OCI-LY3 (cell line): ENCODE measurements around the gene PLD3.

Experiments used
- H2AFZ ChIP-seq: fragments of 200-600, 300-600 bp; shearing (Covaris generic); 2 replicates; pipeline ENCODE4 v1.6.0; 2014; ENCODE audit warnings: antibody characterized with exemption, low read depth, low read length
- H3K27ac ChIP-seq: fragments of 200-600, 300-600 bp; sonication (generic); 2 replicates; pipeline ENCODE4 v1.5.1; 2014; ENCODE audit warnings: mild to moderate bottlenecking, low read length, moderate library complexity, mixed read lengths
- H3K27me3 ChIP-seq: fragments of 200-600, 300-600 bp; sonication (generic); 2 replicates; pipeline ENCODE4 v1.6.1; 2014; ENCODE audit warnings: low read depth, low read length, mixed read lengths
- H3K36me3 ChIP-seq: fragments of 200-600, 300-600 bp; sonication (generic); replicated peaks from 2 replicates; pipeline ENCODE3; 2014; ENCODE audit warnings: low read depth, low read length, mixed read lengths
- H3K4me1 ChIP-seq: fragments of 300-600, 200-600 bp; sonication (generic); 2 replicates; pipeline ENCODE4 v1.6.1; 2014; ENCODE audit warnings: low read length, mixed read lengths
- H3K4me2 ChIP-seq: fragments of 200-600, 300-600 bp; sonication (generic); 2 replicates; pipeline ENCODE4 v1.6.1; 2014; ENCODE audit warnings: low read length, mixed read lengths
- H3K4me3 ChIP-seq: fragments of 300-600, 200-600 bp; sonication (generic); 2 replicates; pipeline ENCODE4 v1.5.1; 2014; ENCODE audit warnings: antibody characterized with exemption, mild to moderate bottlenecking, low read length, moderate library complexity
- H3K79me2 ChIP-seq: fragments of 300-600, 200-600 bp; shearing (Covaris generic); 2 replicates; pipeline ENCODE4 v1.6.1; 2014; ENCODE audit warnings: mild to moderate bottlenecking, low read length, mixed read lengths
- H3K9ac ChIP-seq: fragments of 300-600, 200-600 bp; shearing (Covaris generic); 2 replicates; pipeline ENCODE4 v1.6.0; 2014; ENCODE audit warnings: mild to moderate bottlenecking, low read length, moderate library complexity
- H3K9me3 ChIP-seq: fragments of 200-600, 300-600 bp; shearing (Covaris generic); 2 replicates; pipeline ENCODE4 v1.6.1; 2014; ENCODE audit warnings: low read length, mixed read lengths; ENCODE audit not compliant: insufficient read depth
- H4K20me1 ChIP-seq: fragments of 200-600, 300-600 bp; sonication (generic); 2 replicates; pipeline ENCODE4 v1.6.1; 2016; ENCODE audit warnings: low read length, mixed read lengths; ENCODE audit not compliant: insufficient read depth
- EZH2phosphoT487 ChIP-seq: fragments of 200-600 bp; shearing (Covaris generic); IDR thresholded peaks from 2 replicates; pipeline ENCODE4 v1.6.1; 2018; ENCODE audit warnings: antibody characterized with exemption, mixed run types, low read depth
- TF ChIP-seq, protein P1 (sequence below): fragments of 200-600, 300-600 bp; sonication (generic); IDR thresholded peaks from 2 replicates; pipeline ENCODE4 v1.5.1; 2014; ENCODE audit warnings: antibody characterized with exemption, low read length, low read depth

Gene PLD3

GRCh38 chr19:40335855-40336600 is 12.5 kb upstream of the PLD3 start:
- Histone ChIP-seq H3K27ac (no peak overlapping the region), H3K9ac (no peak overlapping the region), H3K79me2 (no peaks in the 10 kb centered on the region), H3K4me3 (no peak overlapping the region), H2AFZ (no peak overlapping the region), H3K36me3 (peaks cover 12% of the 10 kb centered on the region), H3K9me3 (no peaks in the 10 kb centered on the region), H3K4me2 (no peak overlapping the region), H3K4me1 (peaks cover 8% of the 10 kb centered on the region), H4K20me1 (peaks cover 9% of the 10 kb centered on the region), H3K27me3 (no peaks in the 10 kb centered on the region)
- TF ChIP-seq EZH2phosphoT487 = no peak
- TF ChIP-seq, protein P1, sequence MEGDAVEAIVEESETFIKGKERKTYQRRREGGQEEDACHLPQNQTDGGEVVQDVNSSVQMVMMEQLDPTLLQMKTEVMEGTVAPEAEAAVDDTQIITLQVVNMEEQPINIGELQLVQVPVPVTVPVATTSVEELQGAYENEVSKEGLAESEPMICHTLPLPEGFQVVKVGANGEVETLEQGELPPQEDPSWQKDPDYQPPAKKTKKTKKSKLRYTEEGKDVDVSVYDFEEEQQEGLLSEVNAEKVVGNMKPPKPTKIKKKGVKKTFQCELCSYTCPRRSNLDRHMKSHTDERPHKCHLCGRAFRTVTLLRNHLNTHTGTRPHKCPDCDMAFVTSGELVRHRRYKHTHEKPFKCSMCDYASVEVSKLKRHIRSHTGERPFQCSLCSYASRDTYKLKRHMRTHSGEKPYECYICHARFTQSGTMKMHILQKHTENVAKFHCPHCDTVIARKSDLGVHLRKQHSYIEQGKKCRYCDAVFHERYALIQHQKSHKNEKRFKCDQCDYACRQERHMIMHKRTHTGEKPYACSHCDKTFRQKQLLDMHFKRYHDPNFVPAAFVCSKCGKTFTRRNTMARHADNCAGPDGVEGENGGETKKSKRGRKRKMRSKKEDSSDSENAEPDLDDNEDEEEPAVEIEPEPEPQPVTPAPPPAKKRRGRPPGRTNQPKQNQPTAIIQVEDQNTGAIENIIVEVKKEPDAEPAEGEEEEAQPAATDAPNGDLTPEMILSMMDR = no peak

GRCh38 chr19:40336601-40336900 is 11.9 kb upstream of the PLD3 start:
- no peaks in the 10 kb centered on the region for H3K79me2 ChIP-seq
- TF ChIP-seq, protein P1 = no peak
- TF ChIP-seq EZH2phosphoT487 = no peak

GRCh38 chr19:40337107-40337506 is 11.4 kb upstream of the PLD3 start:
- peaks cover 11% of the 10 kb centered on the region for H4K20me1 ChIP-seq
- H3K27ac ChIP-seq = no peak overlapping the region
- H3K27me3 ChIP-seq = no peaks in the 10 kb centered on the region
- H3K36me3 ChIP-seq = peaks cover 12% of the 10 kb centered on the region
- H3K9ac ChIP-seq = no peak overlapping the region
- no peak overlapping the region for H3K4me2 ChIP-seq
- H3K4me3 ChIP-seq = no peak overlapping the region
- no peak for TF ChIP-seq EZH2phosphoT487
- TF ChIP-seq, protein P1 = no peak
- no peak overlapping the region for H2AFZ ChIP-seq
- peaks cover 8% of the 10 kb centered on the region for H3K4me1 ChIP-seq
- no peaks in the 10 kb centered on the region for H3K9me3 ChIP-seq
- H3K79me2 ChIP-seq = 0 out of 2 replicates have a peak, but pooled peaks cover 4% of the 10 kb centered on the region

More at GRCh38 chr19:40336601-40336900, 11.9 kb upstream of the PLD3 start:
- H3K4me1 ChIP-seq = peaks cover 8% of the 10 kb centered on the region
- no peaks in the 10 kb centered on the region for H3K27me3 ChIP-seq
- H3K9ac ChIP-seq = no peak overlapping the region
- no peak overlapping the region for H3K4me3 ChIP-seq
- no peak overlapping the region for H3K27ac ChIP-seq
- peaks cover 12% of the 10 kb centered on the region for H3K36me3 ChIP-seq
- peaks cover 9% of the 10 kb centered on the region for H4K20me1 ChIP-seq
- H2AFZ ChIP-seq = no peak overlapping the region
- H3K9me3 ChIP-seq = no peaks in the 10 kb centered on the region
- H3K4me2 ChIP-seq = no peak overlapping the region

GRCh38 chr19:40337594-40337993 is 10.9 kb upstream of the PLD3 start:
- Histone ChIP-seq H2AFZ (no peak overlapping the region), H3K9ac (no peak overlapping the region)

More at GRCh38 chr19:40337594-40337993, 10.9 kb upstream of the PLD3 start:
- no peak for TF ChIP-seq EZH2phosphoT487
- TF ChIP-seq, protein P1 = no peak
- Histone ChIP-seq H3K79me2 (0 out of 2 replicates have a peak, but pooled peaks cover 4% of the 10 kb centered on the region), H3K9me3 (no peaks in the 10 kb centered on the region), H3K4me3 (no peak overlapping the region), H3K4me2 (no peak overlapping the region), H3K27ac (no peak overlapping the region), H3K4me1 (peaks cover 8% of the 10 kb centered on the region), H4K20me1 (peaks cover 16% of the 10 kb centered on the region), H3K27me3 (no peaks in the 10 kb centered on the region), H3K36me3 (peaks cover 12% of the 10 kb centered on the region)
